HFF-Myc (cell line): Measurements from ENCODE around the gene TRPM4.

Source experiments
- DNase-seq: peaks from one replicate; pipeline ENCODE4 v3.0.0-alpha.2; 2011; ENCODE audit warnings: low read depth; ENCODE audit errors: extremely low read depth
- H3K4me3 ChIP-seq: replicated peaks from 2 replicates; pipeline ENCODE4 v1.5.1; 2011; ENCODE audit warnings: low read depth, mild to moderate bottlenecking, control low read depth, low read length
- CTCF ChIP-seq: IDR thresholded peaks from 2 replicates; pipeline ENCODE4 v1.5.1; 2012; ENCODE audit warnings: mild to moderate bottlenecking, low read depth, low read length, control low read depth; ENCODE audit errors: missing control alignments

TRPM4 gene

GRCh38 chr19:49128545-49129237 lies 28.9 kb upstream of the TRPM4 start:
- no peak for TF ChIP-seq CTCF
- no peak overlapping the region for H3K4me3 ChIP-seq
- no peak for DNase-seq

- DNase-seq = no peak
- TF ChIP-seq CTCF = no peak
- H3K4me3 ChIP-seq = no peak overlapping the region
These were observed 28.4 kb upstream of the TRPM4 start for GRCh38 chr19:49129238-49129583.

- TF ChIP-seq CTCF = no peak
- DNase-seq = no peak
- H3K4me3 ChIP-seq = no peak overlapping the region
These were observed 27.3 kb upstream of the TRPM4 start for GRCh38 chr19:49130325-49130724.

- no peak overlapping the region for H3K4me3 ChIP-seq
- TF ChIP-seq CTCF = no peak
- no peak for DNase-seq
These were observed 24.5 kb upstream of the TRPM4 start for GRCh38 chr19:49132974-49133609.

DNA sequence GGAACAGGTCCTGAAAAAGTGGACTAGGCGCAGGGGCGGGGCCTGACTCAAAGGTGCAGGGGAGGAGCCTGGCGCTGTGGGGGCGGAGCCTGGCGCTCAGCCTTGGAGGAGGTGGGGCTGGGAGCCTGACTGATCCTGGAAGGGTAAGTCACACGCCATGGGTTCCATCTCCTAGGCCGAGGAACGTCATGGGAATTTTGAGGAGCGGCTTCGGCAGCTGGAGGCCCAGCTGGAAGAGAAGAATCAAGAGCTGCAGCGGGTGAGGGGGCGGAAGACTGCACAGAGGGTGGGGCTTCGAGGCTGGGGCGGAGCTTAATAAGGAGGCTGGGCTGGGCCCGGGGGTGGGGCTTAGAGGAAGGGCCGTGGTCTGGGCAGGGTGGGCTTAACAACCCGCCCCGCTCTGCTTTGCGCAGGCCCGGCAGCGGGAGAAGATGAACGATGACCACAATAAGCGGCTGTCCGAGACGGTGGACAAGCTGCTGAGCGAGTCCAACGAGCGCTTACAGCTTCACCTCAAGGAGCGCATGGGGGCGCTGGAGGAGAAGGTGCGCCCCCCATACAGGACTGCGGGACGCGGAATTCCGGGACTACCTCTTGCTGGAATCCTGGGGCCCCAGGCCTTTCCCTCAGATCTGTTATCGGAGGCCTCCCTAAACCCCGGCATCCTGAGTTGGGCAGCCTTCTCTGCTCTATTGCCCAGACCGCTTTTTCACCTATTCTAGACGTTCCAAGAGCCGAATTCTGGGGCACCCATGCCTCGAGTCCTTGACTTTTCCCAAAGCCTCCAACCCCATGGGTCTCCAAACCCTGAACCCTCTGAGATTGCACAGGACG lies 23.8 kb upstream of the TRPM4 start:
- no peak for TF ChIP-seq CTCF
- H3K4me3 ChIP-seq = no peak overlapping the region
- no peak for DNase-seq

- no peak for TF ChIP-seq CTCF
- DNase-seq = no peak
- no peak overlapping the region for H3K4me3 ChIP-seq
These were observed 21.9 kb upstream of the TRPM4 start for GRCh38 chr19:49135686-49136085.
